Stimulated activated CD4-positive, alpha-beta T cell treated with anti-CD3 and anti-CD28 coated beads, TNF-alpha, amount 100 ng/mL, for 1 hour (primary cell): ENCODE data around the gene ICE1.
"Not testable (repeated sequence)": the region's sequence is repeated elsewhere in the genome, so short reads cannot be mapped to it uniquely, and the experiment has no call there.

ENCODE experiments used
- DNase-seq, 3 donors: peaks; one replicate each; pipeline ENCODE4 v3.0.0-alpha.2; 2020; ENCODE audit warnings: low read depth in 3 of 3, low spot score in 1 of 3

ICE1 gene

DNA sequence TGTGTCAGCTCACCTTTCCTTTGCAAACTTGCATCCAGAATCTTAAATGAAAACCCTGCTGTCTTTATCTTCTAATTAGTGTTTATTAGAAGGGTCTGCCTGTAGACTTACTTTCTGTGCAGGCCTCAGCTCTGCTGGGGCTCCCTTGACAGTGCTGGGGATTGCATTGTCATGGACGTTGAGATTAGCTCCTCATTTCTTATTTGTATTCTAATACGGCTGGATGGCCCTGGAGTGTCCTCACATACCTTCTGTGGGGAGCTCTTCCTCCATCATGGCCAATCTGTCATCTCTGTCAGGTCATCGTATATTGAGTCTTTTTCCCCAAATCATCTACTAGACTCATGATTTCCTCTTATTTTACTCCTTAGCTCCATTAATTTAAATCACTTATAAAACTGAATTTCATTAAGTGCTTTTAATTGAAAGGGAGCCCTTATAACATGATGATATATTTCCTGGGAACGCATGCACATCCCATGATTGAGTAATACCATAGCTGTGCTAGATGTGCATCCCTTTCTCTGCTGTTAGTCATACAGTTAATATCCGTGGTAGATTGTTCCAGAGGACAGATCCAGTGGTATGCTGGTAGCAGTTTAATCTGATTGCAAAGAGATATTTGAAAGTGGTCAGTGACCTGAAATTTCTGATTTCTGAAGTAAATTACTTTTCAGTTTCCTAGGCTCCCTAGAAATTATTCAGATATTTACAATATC is 61.6 kb downstream of the ICE1 start:
- no peak for DNase-seq

DNA sequence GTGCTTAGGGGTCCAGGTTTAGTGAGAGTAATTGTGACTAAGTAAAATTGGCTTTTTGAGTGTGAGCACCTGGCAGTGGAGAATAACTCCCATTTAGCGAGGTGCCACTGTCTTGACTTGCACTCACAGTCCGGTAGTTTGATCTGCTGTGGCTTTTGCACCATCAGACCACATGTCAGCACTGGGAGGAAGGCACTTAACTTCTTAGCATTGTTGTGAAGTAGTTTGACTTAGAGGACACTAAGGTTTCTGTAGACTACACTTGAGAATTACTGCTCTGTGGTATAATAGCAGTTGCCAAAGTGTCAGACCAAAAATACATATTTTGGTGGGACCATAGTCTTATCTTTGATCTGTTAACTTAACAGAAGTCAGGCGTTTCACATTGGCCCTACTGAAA is 63.6 kb downstream of the ICE1 start:
- no peak for DNase-seq

DNA sequence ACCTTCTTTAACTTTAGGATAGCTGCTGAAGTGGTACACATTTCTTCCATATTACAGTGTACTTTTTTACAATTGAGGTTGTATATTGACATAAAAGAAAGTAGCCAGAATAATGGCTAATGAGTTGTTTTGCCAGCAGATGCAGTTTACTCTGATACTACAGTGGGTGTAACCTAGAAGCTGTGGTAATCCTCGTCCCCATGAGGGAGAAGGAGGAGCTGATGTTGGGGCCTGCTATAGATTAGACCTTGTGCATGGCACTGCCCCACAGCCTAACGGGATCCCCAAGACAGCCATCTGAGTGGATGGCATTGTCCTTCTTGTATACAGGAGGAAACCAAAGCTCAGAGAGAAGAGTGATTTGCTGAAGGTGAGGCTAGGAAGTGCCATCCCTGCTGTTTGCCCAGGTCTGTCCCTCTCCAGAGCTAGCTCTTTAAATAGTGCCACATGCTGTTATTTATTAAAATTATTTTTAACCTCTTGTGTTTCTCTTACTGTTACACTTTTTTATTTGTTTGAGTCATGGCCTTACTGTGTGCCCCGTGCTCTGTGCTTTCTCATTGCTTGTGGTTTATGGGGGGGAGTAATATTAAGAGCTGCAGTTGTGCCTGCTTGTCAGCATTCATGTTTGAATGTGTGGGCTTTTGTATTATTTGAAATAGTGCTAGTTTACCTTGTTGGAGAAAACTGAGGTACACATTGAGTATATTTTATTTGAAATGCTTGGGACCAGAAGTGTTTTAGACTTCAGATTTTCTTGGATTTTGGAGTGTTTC is 65.3 kb downstream of the ICE1 start:
- DNase-seq, result no peak

- DNase-seq, result no peak
Observed at GRCh38 chr5:5490774-5491347, 68.4 kb downstream of the ICE1 start.

DNA sequence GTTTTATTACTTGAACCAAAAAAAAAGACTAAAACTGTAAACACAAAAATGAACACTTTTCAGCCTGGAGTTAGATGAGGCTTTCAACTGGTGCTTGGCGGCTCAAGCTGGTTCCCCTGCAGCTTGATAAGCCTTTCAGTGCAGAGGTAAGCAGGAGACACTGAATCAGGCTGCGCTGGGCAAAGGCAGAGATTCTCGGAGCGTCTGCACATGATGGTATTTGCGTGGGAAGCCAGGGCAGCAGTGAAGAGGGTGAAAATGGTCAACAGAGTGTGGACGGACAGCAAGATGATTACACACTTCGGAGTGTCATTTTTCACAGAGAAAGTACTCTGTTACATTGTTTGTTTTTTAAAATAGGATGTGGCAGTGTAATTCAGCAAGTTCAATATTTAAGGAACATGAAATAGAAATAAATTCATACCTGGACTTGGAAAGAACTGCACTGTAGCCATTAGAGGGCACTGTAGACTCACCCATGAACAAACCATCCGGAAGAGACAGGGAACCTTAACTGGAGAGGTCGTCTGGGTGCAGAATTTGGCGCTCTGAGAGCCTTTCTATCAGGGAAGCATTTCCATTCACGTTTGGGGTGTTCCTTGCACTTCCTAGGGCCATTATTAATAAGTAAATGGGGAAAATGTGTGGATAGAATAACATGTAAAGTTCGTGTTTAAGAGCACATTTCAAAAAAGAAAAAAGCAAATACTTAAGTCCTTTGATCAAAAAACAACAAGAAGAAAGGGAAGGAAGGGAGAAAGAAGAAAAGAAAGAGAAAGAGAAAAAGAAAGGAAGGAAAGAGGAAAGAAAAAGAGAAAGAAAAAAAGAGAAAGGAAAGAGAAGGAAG is 69.8 kb downstream of the ICE1 start:
- no peak for DNase-seq

GRCh38 chr5:5492934-5493271 is 70.4 kb downstream of the ICE1 start:
- not testable (repeated sequence) for DNase-seq

- DNase-seq, result peak; percentile 62 to 70 (median 66)
Observed at GRCh38 chr5:5494489-5495402, 72.3 kb downstream of the ICE1 start.

GRCh38 chr5:5497152-5497788 is 74.8 kb downstream of the ICE1 start:
- no peak for DNase-seq

DNA sequence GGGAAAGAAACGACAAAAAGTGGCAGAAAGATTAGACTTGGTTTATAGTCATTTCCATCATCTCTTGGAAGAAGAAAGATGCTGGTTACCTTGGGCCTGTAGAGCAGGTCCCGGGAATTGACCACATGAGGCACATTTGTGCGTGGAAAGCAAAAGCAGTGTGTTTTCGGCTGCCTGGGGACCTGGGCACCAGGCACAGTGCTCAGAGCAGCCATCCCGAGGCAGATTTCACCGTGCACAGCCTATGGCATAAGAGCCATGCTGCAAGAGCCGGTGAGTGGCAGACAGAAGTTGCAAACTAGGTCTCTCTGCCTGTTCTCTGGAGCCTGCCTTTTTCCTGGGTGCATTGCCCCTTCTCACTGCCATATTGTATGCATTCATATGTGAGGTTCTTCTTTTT is 77.0 kb downstream of the ICE1 start:
- DNase-seq, result no peak

DNA sequence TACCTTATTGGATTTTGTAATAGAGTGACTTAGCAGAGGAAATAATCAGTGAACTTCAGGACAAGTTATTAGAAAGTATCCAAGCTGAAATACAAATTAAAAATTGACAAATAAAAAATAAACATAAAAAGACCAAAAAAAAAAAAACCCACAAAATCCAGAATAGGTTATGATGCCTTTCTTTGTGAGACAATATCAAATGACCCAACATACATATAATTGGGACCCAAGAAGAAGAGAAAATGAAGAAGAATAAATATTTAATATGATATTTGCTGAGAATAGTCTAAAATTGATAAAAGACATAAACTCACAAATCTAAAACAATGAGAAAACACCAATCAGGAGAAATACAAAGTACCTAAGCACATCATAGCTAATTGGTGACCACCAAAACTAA is 81.8 kb downstream of the ICE1 start:
- no peak for DNase-seq

DNA sequence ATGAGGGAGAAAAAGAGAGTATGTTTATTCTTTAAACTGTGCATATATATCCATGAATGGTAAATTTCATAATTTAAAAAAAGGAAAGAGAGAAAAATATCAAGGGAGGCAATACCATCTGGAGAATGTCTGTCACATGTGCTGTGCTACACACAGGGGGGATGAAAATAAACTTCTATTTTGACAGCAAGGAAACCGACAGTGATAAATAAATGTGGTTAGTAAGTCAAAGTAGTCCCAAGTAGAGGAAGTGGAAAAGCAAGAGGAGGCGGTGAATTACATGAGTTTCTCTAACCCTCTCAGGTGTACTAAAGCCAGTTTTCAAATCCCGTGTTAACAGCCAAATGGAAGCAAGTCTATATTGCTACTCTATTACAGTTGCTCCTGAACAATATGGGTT is 83.3 kb downstream of the ICE1 start:
- DNase-seq, result no peak

- no peak for DNase-seq
Observed at GRCh38 chr5:5508391-5508790, 85.9 kb downstream of the ICE1 start.

DNA sequence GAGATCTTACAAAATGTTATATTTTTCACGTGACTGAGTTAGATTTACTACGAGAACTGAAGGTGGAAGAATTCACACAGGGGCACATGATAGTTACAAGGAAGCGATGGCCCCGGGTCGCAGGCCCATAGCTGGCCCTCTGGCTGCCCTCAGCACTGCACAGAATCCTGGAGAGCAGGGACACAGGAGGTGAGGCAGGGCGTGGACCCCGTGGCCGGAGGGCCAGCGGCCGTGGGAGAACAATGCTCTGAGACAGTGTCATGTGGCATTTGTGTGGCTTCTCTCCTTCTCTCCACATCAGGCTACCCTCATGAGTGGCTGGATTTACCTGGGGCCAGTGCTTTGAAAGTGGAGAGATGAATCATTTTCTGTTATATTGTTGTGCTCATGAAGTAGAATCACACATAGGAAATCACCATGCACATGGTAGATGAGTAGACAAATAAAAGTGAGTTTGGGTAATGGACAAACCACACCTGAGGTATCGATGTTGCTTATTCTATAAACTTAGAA is 89.5 kb downstream of the ICE1 start:
- no peak for DNase-seq

DNA sequence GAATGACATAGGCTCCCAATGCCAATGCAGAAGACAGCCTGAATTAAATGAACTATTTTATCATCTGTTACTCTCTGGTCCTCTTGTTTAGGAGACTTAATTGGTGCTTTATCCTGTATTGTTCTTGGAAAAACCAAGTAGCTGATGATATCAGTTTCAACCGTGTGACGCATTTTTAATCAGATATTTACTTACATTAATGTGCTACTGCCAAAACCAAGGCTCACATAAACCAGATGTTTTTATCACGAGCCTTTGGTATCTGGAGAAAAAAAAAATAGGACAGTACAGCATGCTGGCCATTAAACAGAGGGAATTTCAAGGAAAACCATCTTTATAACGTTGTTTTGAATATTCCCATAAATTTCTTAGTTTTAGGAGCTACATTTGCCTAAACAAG is 90.1 kb downstream of the ICE1 start:
- no peak for DNase-seq

DNA sequence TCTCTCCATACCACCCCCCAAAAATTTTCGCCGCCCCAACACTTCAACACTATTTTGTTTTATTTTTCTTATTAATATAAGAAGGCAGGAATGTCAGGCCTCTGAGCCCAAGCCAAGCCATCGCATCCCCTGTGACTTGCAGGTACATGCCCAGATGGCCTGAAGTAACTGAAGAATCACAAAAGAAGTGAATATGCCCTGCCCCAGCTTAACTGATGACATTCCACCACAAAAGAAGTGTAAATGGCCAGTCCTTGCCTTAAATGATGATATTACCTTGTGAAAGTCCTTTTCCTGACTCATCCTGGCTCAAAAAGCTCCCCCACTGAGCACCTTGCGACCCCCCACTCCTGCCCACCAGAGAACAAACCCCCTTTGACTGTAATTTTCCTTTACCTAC is 98.1 kb downstream of the ICE1 start:
- DNase-seq, result not testable (repeated sequence)

GRCh38 chr5:5521029-5521428 is 98.6 kb downstream of the ICE1 start:
- DNase-seq, result no peak

GRCh38 chr5:5521478-5521877 is 99.0 kb downstream of the ICE1 start:
- no peak for DNase-seq

DNA sequence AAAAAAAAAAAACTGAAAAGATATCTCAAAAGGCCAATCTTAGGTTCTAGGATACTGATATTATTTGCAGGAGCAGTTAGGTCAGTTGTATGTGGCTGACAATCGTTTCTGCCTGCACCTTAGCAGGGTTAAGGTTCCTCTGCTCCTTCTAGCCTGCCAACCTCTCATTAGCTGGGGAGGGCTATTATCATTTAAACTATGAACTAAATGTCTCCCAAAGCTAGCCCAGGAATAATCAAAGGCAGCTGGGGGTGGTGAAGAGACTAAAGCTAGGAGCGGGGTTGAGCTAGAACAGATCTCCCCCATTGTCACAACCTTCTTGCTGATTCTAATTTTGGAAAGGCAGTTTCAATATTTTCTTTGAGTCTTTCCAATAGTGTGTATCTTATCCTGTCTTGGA is 99.9 kb downstream of the ICE1 start:
- no peak for DNase-seq

DNA sequence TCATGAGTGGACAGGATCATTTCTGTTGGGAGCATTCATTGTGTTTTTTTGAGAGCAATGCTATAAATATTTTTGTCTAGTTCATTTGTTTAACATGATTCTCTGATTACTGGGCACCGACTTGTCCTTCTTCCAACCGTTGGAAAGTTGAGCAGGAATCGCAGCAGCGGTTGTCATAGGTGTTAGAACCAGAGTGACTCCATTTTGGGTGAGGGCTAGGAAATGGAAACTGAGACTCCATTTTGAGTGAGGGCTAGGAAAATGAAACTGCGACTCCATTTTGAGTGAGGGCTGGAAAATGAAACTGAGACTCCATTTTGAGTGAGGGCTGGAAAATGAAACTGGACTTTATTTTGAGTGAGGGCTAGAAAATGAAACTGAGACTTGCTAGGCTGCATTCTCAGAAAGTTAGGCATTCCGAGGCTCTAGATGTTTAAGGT is 100.6 kb downstream of the ICE1 start:
- DNase-seq, result no peak

- DNase-seq, result no peak
Observed at GRCh38 chr5:5524327-5524726, 101.8 kb downstream of the ICE1 start.
